Articular chondrocyte of knee joint (primary cell): ENCODE measurements around the gene ACRBP. TPM values are rescaled to one million over a fixed set of nuclear protein-coding genes. Genes with fewer than 3 reads are reported as not detected.

ENCODE experiments used
- total RNA-seq: library from RNA; depleted of rRNA; stranded (reverse); fragments of >200 nt; gene quantifications from 2 replicates; pipeline ENCODE4 v1.2.3, GENCODE V29; 2012

Gene ACRBP
- total RNA-seq, result 0.26 and 0.76 TPM in 2 replicates

GRCh38 chr12:6647083-6647604 lies at the start of gene ACRBP:
TSS of gene ACRBP (minus strand) at chr12:6647432. CDS start at chr12:6647366, 66 bp downstream.

GRCh38 chr12:6688999-6689882 lies 42.0 kb upstream of the ACRBP start, which contains the start of gene ZNF384:
TSS of gene ZNF384 (minus strand) at chr12:6689375. CDS start at chr12:6679520, 9,855 bp downstream.

GRCh38 chr12:6662906-6663742 lies 15.9 kb upstream of the ACRBP start, which contains the start of gene ING4:
TSS of gene ING4 (minus strand) at chr12:6663119. CDS start at chr12:6663101, 18 bp downstream.

GRCh38 chr12:6635856-6636531 lies 11.2 kb downstream of the ACRBP start, which contains the start of gene LPAR5:
TSS of gene LPAR5 (minus strand) at chr12:6635959. CDS start at chr12:6621248, 14,711 bp downstream.

Other genes with a start within 250 kb of the ACRBP start
- 0.22 TPM in 1 of 2 replicates, not detected in the other for gene CD27, start 202.5 kb downstream of the ACRBP start, total RNA-seq
- 9.9 and 13.9 TPM in 2 replicates for gene TAPBPL, start 195.4 kb downstream of the ACRBP start, total RNA-seq
- gene VAMP1, start 176.8 kb downstream of the ACRBP start, total RNA-seq, result 8.4 and 9.6 TPM in 2 replicates
- 84.3 and 96.9 TPM in 2 replicates for gene MRPL51, start 154.2 kb downstream of the ACRBP start, total RNA-seq
- gene NCAPD2, start 153.3 kb downstream of the ACRBP start, total RNA-seq, result 31.0 and 40.4 TPM in 2 replicates
- 6,743 and 9,393 TPM in 2 replicates for gene GAPDH, start 112.9 kb downstream of the ACRBP start, total RNA-seq
- gene IFFO1, start 91.4 kb downstream of the ACRBP start, total RNA-seq, result 12.4 and 17.2 TPM in 2 replicates
- gene NOP2, start 79.1 kb downstream of the ACRBP start, total RNA-seq, result 20.1 and 23.3 TPM in 2 replicates
- gene CHD4, start 40.1 kb downstream of the ACRBP start, total RNA-seq, result 210 and 211 TPM in 2 replicates
- not detected in 2 replicates for gene LPAR5, start 11.5 kb downstream of the ACRBP start, total RNA-seq
- gene ING4, start 15.7 kb upstream of the ACRBP start, total RNA-seq, result 28.4 and 43.7 TPM in 2 replicates
- 22.9 and 26.8 TPM in 2 replicates for gene ZNF384, start 41.9 kb upstream of the ACRBP start, total RNA-seq
- 0.11 and 0.13 TPM in 2 replicates for gene PIANP, start 53.4 kb upstream of the ACRBP start, total RNA-seq
- 71.5 and 77.6 TPM in 2 replicates for gene COPS7A, start 76.6 kb upstream of the ACRBP start, total RNA-seq
- gene MLF2, start 105.7 kb upstream of the ACRBP start, total RNA-seq, result 105 and 112 TPM in 2 replicates
- gene PTMS, start 118.9 kb upstream of the ACRBP start, total RNA-seq, result 75.0 and 82.3 TPM in 2 replicates
- 0.54 and 1.0 TPM in 2 replicates for gene LAG3, start 125.1 kb upstream of the ACRBP start, total RNA-seq
- 2.3 and 4.3 TPM in 2 replicates for gene CD4, start 142.1 kb upstream of the ACRBP start, total RNA-seq
- gene GPR162, start 174.4 kb upstream of the ACRBP start, total RNA-seq, result 1.3 and 2.7 TPM in 2 replicates
- gene P3H3, start 181.0 kb upstream of the ACRBP start, total RNA-seq, result 65.1 and 65.5 TPM in 2 replicates
- 3.7 and 4.3 TPM in 2 replicates for gene GNB3, start 193.5 kb upstream of the ACRBP start, total RNA-seq
- gene CDCA3, start 203.9 kb upstream of the ACRBP start, total RNA-seq, result 14.9 and 18.7 TPM in 2 replicates
- gene USP5, start 204.7 kb upstream of the ACRBP start, total RNA-seq, result 67.8 and 73.4 TPM in 2 replicates
- gene TPI1, start 220.1 kb upstream of the ACRBP start, total RNA-seq, result 717 and 807 TPM in 2 replicates
- 5.6 and 5.9 TPM in 2 replicates for gene SPSB2, start 225.9 kb upstream of the ACRBP start, total RNA-seq